Stimulated activated CD4-positive, alpha-beta T cell treated with anti-CD3 and anti-CD28 coated beads, Interleukin-4, amount 100 ng/mL, for 24 hours (primary cell): ENCODE data around the gene RPL21.
"Not testable (repeated sequence)": the region's sequence is repeated elsewhere in the genome, so short reads cannot be mapped to it uniquely, and the experiment has no call there.

Source experiments
- DNase-seq: peaks from one replicate; pipeline ENCODE4 v3.0.0-alpha.2; 2020

RPL21 gene

GRCh38 chr13:27259831-27260230, 8.5 kb downstream of the RPL21 start:
- no peak for DNase-seq

- DNase-seq, result no peak
These were observed 10.0 kb downstream of the RPL21 start for GRCh38 chr13:27261396-27261795.

- DNase-seq, result no peak
These were observed 12.1 kb downstream of the RPL21 start for GRCh38 chr13:27263438-27263837.

- no peak for DNase-seq
These were observed 12.8 kb downstream of the RPL21 start for GRCh38 chr13:27264181-27264580.

GRCh38 chr13:27264648-27265047, 13.3 kb downstream of the RPL21 start:
- no peak for DNase-seq

- DNase-seq, result no peak
These were observed 15.6 kb downstream of the RPL21 start for GRCh38 chr13:27266917-27267316.

- no peak for DNase-seq
These were observed 16.2 kb downstream of the RPL21 start for GRCh38 chr13:27267596-27267995.

- DNase-seq, result no peak
These were observed 17.8 kb downstream of the RPL21 start for GRCh38 chr13:27269114-27269665.

- peak; percentile 67 for DNase-seq
These were observed 19.5 kb downstream of the RPL21 start, which contains the start of gene RASL11A for GRCh38 chr13:27270594-27271520. Gene RASL11A, plus strand, starts transcription at chr13:27270830. Its CDS starts 115 bp downstream, at chr13:27270945.

GRCh38 chr13:27271570-27272096, 20.3 kb downstream of the RPL21 start:
- no peak for DNase-seq

GRCh38 chr13:27273658-27274425, 22.5 kb downstream of the RPL21 start:
- DNase-seq, result no peak

- no peak for DNase-seq
These were observed 23.3 kb downstream of the RPL21 start for GRCh38 chr13:27274631-27275030.

- DNase-seq, result no peak
These were observed 24.8 kb downstream of the RPL21 start for GRCh38 chr13:27276188-27276587.

GRCh38 chr13:27279506-27279905, 28.1 kb downstream of the RPL21 start:
- no peak for DNase-seq

- no peak for DNase-seq
These were observed 28.8 kb downstream of the RPL21 start for GRCh38 chr13:27280009-27280656.

- DNase-seq, result no peak
These were observed 29.5 kb downstream of the RPL21 start for GRCh38 chr13:27280841-27281240.

GRCh38 chr13:27281420-27281819, 30.1 kb downstream of the RPL21 start:
- no peak for DNase-seq

- DNase-seq, result no peak
These were observed 32.6 kb downstream of the RPL21 start for GRCh38 chr13:27283906-27284493.

GRCh38 chr13:27288392-27288791, 37.0 kb downstream of the RPL21 start:
- DNase-seq, result no peak

GRCh38 chr13:27289011-27289665, 37.8 kb downstream of the RPL21 start:
- no peak for DNase-seq

- no peak for DNase-seq
These were observed 39.4 kb downstream of the RPL21 start for GRCh38 chr13:27290715-27291114.

GRCh38 chr13:27291967-27292366, 40.6 kb downstream of the RPL21 start:
- not testable (repeated sequence) for DNase-seq
